HepG2 (cell line): ENCODE measurements around the gene SYS1. TPM values are rescaled to one million over a fixed set of nuclear protein-coding genes. Genes with fewer than 3 reads are reported as not detected.
A peak's percentile ranks its signal among the peaks of the same experiment; 100 is the strongest.

Source experiments
- ATF2 ChIP-seq: sonication (generic); formaldehyde crosslinking; IDR thresholded peaks from 2 replicates; pipeline ENCODE4 v1.4.0; 2020; ENCODE audit warnings: missing genetic modification reagents
- ATF3 ChIP-seq: sonication (generic); formaldehyde crosslinking; IDR thresholded peaks from 2 replicates; pipeline ENCODE4 v1.4.0; 2020; ENCODE audit warnings: missing genetic modification reagents
- BATF2 ChIP-seq: sonication (generic); formaldehyde crosslinking; IDR thresholded peaks from 2 replicates; pipeline ENCODE4 v1.8.0; 2022; ENCODE audit warnings: mild to moderate bottlenecking, missing genetic modification reagents, moderate library complexity
- E2F1 ChIP-seq: sonication (generic); formaldehyde crosslinking; IDR thresholded peaks from 2 replicates; pipeline ENCODE4 v1.5.0; 2020; ENCODE audit warnings: missing genetic modification reagents
- FOXA3 ChIP-seq: IDR thresholded peaks from 2 replicates; pipeline ENCODE4 v1.6.1; 2016; ENCODE audit warnings: missing genetic modification reagents, missing compliant biosample characterization
- FOXK2 ChIP-seq: fragments of 450-650 bp; IDR thresholded peaks from 2 replicates; pipeline ENCODE4 v1.6.1; 2016
- HIVEP1 ChIP-seq: sonication (generic); formaldehyde crosslinking; IDR thresholded peaks from 2 replicates; pipeline ENCODE4 v1.4.0; 2020; ENCODE audit warnings: mild to moderate bottlenecking, missing genetic modification reagents
- IRX3 ChIP-seq: sonication (generic); formaldehyde crosslinking; IDR thresholded peaks from 2 replicates; pipeline ENCODE4 v1.8.1; 2023; ENCODE audit warnings: mild to moderate bottlenecking, low read depth, missing genetic modification reagents, borderline replicate concordance
- MATR3 ChIP-seq: sonication (generic); formaldehyde crosslinking; IDR thresholded peaks from 2 replicates; pipeline ENCODE4 v1.4.0; 2020; ENCODE audit warnings: missing genetic modification reagents
- MIXL1 ChIP-seq: IDR thresholded peaks from 2 replicates; pipeline ENCODE4 v1.6.1; 2016
- NAIF1 ChIP-seq: sonication (generic); formaldehyde crosslinking; IDR thresholded peaks from 2 replicates; pipeline ENCODE4 v1.5.0; 2020; ENCODE audit warnings: mild to moderate bottlenecking, missing genetic modification reagents, borderline replicate concordance
- NCOA2 ChIP-seq: sonication (generic); formaldehyde crosslinking; IDR thresholded peaks from 2 replicates; pipeline ENCODE4 v1.8.0; 2022; ENCODE audit warnings: inconsistent platforms
- PTBP1 ChIP-seq: fragments of 200-400 bp; formaldehyde crosslinking; IDR thresholded peaks from 2 replicates; pipeline ENCODE4 v1.6.1; 2018; ENCODE audit warnings: low read length, low read depth; ENCODE audit not compliant: poor library complexity, severe bottlenecking
- RARA ChIP-seq: IDR thresholded peaks from 2 replicates; pipeline ENCODE4 v1.6.1; 2016; ENCODE audit warnings: missing genetic modification reagents, missing compliant biosample characterization
- SAFB2 ChIP-seq: sonication (generic); formaldehyde crosslinking; IDR thresholded peaks from 2 replicates; pipeline ENCODE4 v1.5.1; 2020; ENCODE audit warnings: missing genetic modification reagents, low read depth, mild to moderate bottlenecking, borderline replicate concordance
- TEAD2 ChIP-seq: sonication (generic); formaldehyde crosslinking; IDR thresholded peaks from 2 replicates; pipeline ENCODE4 v1.9.0; 2021; ENCODE audit warnings: missing genetic modification reagents
- TMF1 ChIP-seq: sonication (generic); formaldehyde crosslinking; IDR thresholded peaks from 2 replicates; pipeline ENCODE4 v1.8.1; 2022; ENCODE audit warnings: low read depth, missing genetic modification reagents
- ZBED4 ChIP-seq: sonication (generic); formaldehyde crosslinking; IDR thresholded peaks from 2 replicates; pipeline ENCODE4 v1.4.0; 2020; ENCODE audit warnings: missing genetic modification reagents, borderline replicate concordance
- ZEB1 ChIP-seq: IDR thresholded peaks from 2 replicates; pipeline ENCODE4 v1.6.1; 2012; ENCODE audit warnings: mild to moderate bottlenecking, low read depth, inconsistent platforms; ENCODE audit not compliant: insufficient replicate concordance
- ZFYVE20 ChIP-seq: sonication (generic); formaldehyde crosslinking; IDR thresholded peaks from 2 replicates; pipeline ENCODE4 v1.8.0; 2023; ENCODE audit warnings: low read depth, mild to moderate bottlenecking, moderate library complexity, missing genetic modification reagents, borderline replicate concordance
- polyA plus RNA-seq, 8 experiments: library from polyadenylated mRNA; depleted of rRNA in 3 of 8; stranded (reverse) in 7 of 8; unstranded in 1 of 8; fragments of >200 nt; fragmentation: Illumina TruSeq in 4 of 8; extraction: Trizol in 4 of 8; gene quantifications; 2 replicates each; pipeline versions ENCODE4 v1.2.1 to v1.2.3, GENCODE V29; 2011 to 2016; ENCODE audit warnings: low read depth in 4 of 8, missing spikeins in 1 of 8, mixed read lengths in 1 of 8; ENCODE audit not compliant: insufficient read depth in 1 of 8
- total RNA-seq, 5 experiments: library from RNA; depleted of rRNA; stranded (reverse); fragments of >200 nt; fragmentation: Illumina TruSeq; extraction: Trizol; gene quantifications; 2 replicates each; pipeline ENCODE4 v1.2.3, GENCODE V29; 2016; ENCODE audit warnings: low read depth in 1 of 5
- TF ChIP-seq, protein P1 (sequence below): IDR thresholded peaks from 2 replicates; pipeline ENCODE4 v1.6.1; 2016; ENCODE audit warnings: control low read depth

Gene SYS1
- total and polyA plus RNA-seq, 2 of the 13 experiments (the other 11 are each of a cell fraction or from before 2014, with no cell fraction given), result 38.3 to 65.6 TPM

GRCh38 chr20:45361793-45362192 is 1.2 kb upstream of the SYS1 start (continued):
- TF ChIP-seq ZBED4 (CRISPR knock-in tag), result no peak
- TF ChIP-seq PTBP1, result no peak
- TF ChIP-seq FOXK2, result no peak
- TF ChIP-seq TMF1 (CRISPR knock-in tag), result no peak
- TF ChIP-seq HIVEP1 (CRISPR knock-in tag), result no peak
- peak; percentile 80 for TF ChIP-seq MIXL1
- no peak for TF ChIP-seq SAFB2 (CRISPR knock-in tag)
- TF ChIP-seq ATF3 (CRISPR knock-in tag), result no peak
- TF ChIP-seq ZFYVE20 (CRISPR knock-in tag), result no peak
- TF ChIP-seq NAIF1 (CRISPR knock-in tag), result no peak
- no peak for TF ChIP-seq E2F1 (CRISPR knock-in tag)
- no peak for TF ChIP-seq ZEB1
- no peak for TF ChIP-seq IRX3 (CRISPR knock-in tag)
- TF ChIP-seq, protein P1, sequence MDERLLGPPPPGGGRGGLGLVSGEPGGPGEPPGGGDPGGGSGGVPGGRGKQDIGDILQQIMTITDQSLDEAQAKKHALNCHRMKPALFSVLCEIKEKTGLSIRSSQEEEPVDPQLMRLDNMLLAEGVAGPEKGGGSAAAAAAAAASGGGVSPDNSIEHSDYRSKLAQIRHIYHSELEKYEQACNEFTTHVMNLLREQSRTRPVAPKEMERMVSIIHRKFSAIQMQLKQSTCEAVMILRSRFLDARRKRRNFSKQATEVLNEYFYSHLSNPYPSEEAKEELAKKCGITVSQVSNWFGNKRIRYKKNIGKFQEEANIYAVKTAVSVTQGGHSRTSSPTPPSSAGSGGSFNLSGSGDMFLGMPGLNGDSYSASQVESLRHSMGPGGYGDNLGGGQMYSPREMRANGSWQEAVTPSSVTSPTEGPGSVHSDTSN (CRISPR knock-in tag), result no peak
- TF ChIP-seq TEAD2 (CRISPR knock-in tag), result no peak
- TF ChIP-seq NCOA2 (CRISPR knock-in tag), result peak; percentile 33; the same call in 1 of the 2 replicates
- TF ChIP-seq RARA (CRISPR knock-in tag), result peak; percentile 52; the same call in 1 of the 2 replicates
- TF ChIP-seq MATR3, result no peak
- TF ChIP-seq FOXA3 (CRISPR knock-in tag), result peak; percentile 83
- TF ChIP-seq BATF2, result no peak
- TF ChIP-seq ATF2, result peak; percentile 16; the same call in 1 of the 2 replicates
